ENCODE data around the gene SORBS2. TPM values are rescaled to one million over a fixed set of nuclear protein-coding genes. Genes with fewer than 3 reads are reported as not detected.
A peak's percentile ranks its signal among the peaks of the same experiment; 100 is the strongest.

Gene SORBS2
- total and polyA plus RNA-seq, 8 donors: 24.2 to 50.8 (median 35.5) TPM

DNA sequence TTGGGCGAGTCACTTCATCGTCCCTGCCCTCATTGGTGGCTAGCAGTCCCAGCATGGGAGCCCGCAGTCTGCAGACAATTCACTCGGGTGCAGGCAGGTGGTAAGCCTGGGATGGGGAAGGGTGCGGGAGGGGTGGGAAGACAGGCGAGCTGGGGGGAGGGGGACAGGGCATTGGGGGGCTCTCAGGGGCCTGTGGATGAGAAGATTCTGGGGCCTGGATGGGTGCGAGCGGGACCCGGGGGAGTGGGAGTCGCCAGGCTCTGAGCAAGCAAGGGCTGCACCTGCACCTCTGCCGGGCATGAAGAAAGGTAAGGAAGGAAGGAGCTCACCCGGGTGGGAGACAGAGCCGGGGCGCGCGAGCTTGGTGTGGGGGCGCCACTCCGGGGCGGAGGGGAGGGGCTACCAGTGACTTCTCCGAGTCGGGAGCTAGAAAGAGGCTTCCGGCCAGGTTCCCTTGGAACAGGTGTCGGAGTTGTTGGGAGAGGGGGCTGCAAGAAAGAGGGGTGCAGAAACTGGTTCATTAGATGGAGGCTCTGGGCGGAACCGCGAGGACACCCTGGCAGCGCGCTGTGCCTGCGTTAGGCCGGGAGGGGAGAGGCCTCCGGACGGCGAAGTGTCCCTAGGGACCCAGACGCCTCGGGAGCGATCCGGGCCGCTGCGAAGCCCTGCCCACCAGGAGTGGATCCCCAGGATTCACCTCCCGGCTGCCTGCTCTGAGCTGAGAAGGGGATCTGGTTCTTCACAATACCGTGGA is 173.3 kb downstream of the SORBS2 start:
- H3K36me3 ChIP-seq: no peaks in the 10 kb centered on the region
- peak in 1 of 4 donors; percentile 76 for DNase-seq
- H3K4me1 ChIP-seq: no peaks in the 10 kb centered on the region
- intact Hi-C loops (cut with DNase I): loop anchor here in 1 of 2 donors (5.0 kb wide), 1 partner anchor 399 kb away; no protein-coding TSS in a partner anchor
- no peak overlapping the region for H3K27ac ChIP-seq
- H3K27me3 ChIP-seq: peaks cover 0 to 27% of the 10 kb centered on the region in 2 donors
- no peak for ATAC-seq
- H3K9me3 ChIP-seq: peaks cover 0 to 6% of the 10 kb centered on the region in 2 donors
- TF ChIP-seq, protein P1, sequence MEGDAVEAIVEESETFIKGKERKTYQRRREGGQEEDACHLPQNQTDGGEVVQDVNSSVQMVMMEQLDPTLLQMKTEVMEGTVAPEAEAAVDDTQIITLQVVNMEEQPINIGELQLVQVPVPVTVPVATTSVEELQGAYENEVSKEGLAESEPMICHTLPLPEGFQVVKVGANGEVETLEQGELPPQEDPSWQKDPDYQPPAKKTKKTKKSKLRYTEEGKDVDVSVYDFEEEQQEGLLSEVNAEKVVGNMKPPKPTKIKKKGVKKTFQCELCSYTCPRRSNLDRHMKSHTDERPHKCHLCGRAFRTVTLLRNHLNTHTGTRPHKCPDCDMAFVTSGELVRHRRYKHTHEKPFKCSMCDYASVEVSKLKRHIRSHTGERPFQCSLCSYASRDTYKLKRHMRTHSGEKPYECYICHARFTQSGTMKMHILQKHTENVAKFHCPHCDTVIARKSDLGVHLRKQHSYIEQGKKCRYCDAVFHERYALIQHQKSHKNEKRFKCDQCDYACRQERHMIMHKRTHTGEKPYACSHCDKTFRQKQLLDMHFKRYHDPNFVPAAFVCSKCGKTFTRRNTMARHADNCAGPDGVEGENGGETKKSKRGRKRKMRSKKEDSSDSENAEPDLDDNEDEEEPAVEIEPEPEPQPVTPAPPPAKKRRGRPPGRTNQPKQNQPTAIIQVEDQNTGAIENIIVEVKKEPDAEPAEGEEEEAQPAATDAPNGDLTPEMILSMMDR (IDR thresholded peaks at IDR 0.05): no peak
- H3K4me3 ChIP-seq: no peak overlapping the region

DNA sequence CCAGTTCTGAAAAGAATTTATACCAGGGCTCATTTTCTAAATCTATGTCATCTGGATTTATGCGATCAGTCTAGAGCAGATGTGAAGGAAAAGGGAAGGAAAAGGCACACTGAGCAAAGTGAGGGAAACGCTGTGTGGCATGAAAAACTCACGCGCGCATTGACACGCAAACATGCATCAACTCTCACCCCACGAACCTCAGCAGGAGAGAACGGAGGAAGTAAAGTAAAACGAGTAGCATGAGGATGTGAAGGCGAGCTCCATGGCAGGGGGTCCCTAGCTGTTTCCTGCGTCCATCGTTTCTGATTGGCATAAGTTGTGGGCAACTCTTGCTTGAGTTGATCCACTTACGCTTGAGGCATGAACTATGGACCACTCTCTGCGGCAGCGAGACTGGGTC is 173.9 kb downstream of the SORBS2 start:
- ATAC-seq (no peak), DNase-seq (no peak)
- intact Hi-C loops (cut with DNase I): loop anchor here in 1 of 2 donors (5.0 kb wide), 1 partner anchor 399 kb away; no protein-coding TSS in a partner anchor
- Histone ChIP-seq H3K27ac (no peak overlapping the region), H3K9me3 (peaks cover 0 to 6% of the 10 kb centered on the region in 2 donors), H3K36me3 (no peaks in the 10 kb centered on the region), H3K4me3 (no peak overlapping the region), H3K27me3 (peaks cover 0 to 27% of the 10 kb centered on the region in 2 donors), H3K4me1 (no peaks in the 10 kb centered on the region)
- TF ChIP-seq, protein P1 (IDR thresholded peaks at IDR 0.05): no peak

DNA sequence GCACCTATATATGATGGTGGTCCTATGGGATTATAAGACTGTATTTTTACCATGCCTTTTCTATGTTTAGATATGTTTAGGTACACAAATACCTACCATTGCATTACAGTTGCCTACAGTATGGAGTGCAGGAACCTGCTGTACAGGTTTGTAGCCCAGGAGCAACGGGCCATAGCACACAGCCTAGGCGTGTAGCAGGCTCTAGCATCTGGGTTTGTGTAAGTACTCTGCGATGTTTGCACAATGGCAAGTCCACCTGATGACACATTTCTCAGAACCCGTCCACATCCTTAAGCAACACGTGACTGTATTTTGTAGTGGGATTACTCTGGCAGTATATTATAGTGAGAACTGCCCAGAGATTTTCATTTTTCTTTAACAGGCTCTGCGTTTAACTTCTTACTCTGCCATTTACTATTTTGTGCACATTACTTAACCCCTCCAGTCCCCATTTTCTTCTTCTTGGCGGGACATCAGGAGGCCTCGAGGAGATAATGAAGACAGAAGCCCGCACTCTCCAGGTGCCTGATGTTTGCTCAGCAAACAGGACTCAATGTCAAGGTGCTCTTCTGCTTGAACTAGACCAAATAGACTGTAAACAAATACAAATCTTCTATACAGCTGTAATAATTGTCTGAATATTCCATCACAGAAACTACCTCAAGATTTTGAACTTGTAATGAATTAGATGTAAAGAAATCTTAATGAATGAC is 174.7 kb downstream of the SORBS2 start:
- peaks cover 0 to 6% of the 10 kb centered on the region in 2 donors for H3K9me3 ChIP-seq
- TF ChIP-seq, protein P1 (IDR thresholded peaks at IDR 0.05): no peak
- ATAC-seq (peak; percentile 94), DNase-seq (peak in 2 of 4 donors; percentile 45 to 63)
- no peak overlapping the region for H3K27ac ChIP-seq
- no peak overlapping the region for H3K4me3 ChIP-seq
- intact Hi-C loops (cut with DNase I): loop anchor here in 1 of 2 donors (5.0 kb wide), 1 partner anchor 400 kb away; no protein-coding TSS in a partner anchor
- no peaks in the 10 kb centered on the region for H3K36me3 ChIP-seq
- H3K27me3 ChIP-seq: peaks cover 0 to 27% of the 10 kb centered on the region in 2 donors
- H3K4me1 ChIP-seq: no peaks in the 10 kb centered on the region

DNA sequence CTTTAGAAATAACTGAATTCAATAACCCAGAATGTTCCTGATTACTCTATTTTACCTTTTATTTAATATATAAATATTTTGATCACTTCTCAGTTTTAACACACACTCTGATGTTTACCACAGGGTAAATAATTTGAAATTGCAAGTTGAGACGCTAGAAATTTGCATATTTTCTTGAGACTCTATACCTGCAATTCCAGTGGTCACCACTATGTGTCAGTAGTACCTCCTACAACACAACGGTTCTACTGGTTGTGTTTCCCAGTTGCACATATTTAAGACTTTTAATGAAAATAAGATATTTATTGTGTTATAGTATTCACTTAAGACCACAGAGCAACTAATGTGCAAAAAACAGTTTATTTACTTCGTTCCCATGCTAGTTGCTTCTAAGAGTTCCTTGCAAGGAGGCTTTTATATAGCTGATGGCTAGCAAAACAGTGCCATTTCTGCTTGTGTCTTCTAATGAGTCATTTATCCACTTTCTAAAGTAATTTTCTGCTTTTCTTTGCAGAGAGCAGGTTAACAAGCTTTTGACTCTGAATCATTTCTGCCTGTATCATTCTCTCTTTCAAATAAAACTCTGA is 177.8 kb downstream of the SORBS2 start:
- intact Hi-C loops (cut with DNase I): no loop called here
- peaks cover 0 to 21% of the 10 kb centered on the region in 2 donors for H3K27me3 ChIP-seq
- H3K36me3 ChIP-seq: no peaks in the 10 kb centered on the region
- ATAC-seq (no peak), DNase-seq (no peak)
- TF ChIP-seq, protein P1 (IDR thresholded peaks at IDR 0.05): peak; percentile 26 to 58
- H3K4me1 ChIP-seq: no peaks in the 10 kb centered on the region
- no peak overlapping the region for H3K27ac ChIP-seq
- H3K9me3 ChIP-seq: peaks cover 0 to 6% of the 10 kb centered on the region in 2 donors
- no peak overlapping the region for H3K4me3 ChIP-seq

DNA sequence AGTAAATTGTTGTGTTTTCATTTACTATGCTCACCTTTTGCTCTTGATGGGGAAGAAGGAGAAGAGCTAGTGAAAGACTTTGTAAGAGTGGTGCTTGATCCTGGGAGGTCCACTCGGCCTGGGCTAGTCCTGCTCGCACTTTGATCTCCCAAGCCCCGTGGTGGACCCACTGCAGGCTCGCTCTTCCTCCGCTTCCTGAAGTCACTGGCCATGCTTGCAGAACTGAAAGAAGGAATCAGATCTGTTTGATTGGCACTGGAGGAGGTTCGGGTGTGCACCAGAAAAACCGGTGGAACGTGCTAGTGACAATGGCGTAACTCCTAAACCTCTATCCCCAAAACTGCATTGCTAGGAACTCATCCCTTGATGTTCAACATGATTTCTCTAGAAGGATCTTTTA is 185.2 kb downstream of the SORBS2 start:
- TF ChIP-seq, protein P1 (IDR thresholded peaks at IDR 0.05): no peak
- Histone ChIP-seq H3K4me1 (no peaks in the 10 kb centered on the region), H3K36me3 (peaks cover 0 to 7% of the 10 kb centered on the region in 2 donors), H3K27me3 (no peaks in the 10 kb centered on the region), H3K27ac (no peak overlapping the region), H3K9me3 (no peaks in the 10 kb centered on the region), H3K4me3 (no peak overlapping the region)
- intact Hi-C loops (cut with DNase I): no loop called here
- ATAC-seq (no peak), DNase-seq (no peak)
